CD4-positive, alpha-beta T cell treated with Interleukin-4 for 4 hours (primary cell): ENCODE data around the gene MYO16.

Experiments used
- DNase-seq: peaks from one replicate; pipeline ENCODE4 v3.0.0-alpha.2; 2020

MYO16 gene

GRCh38 chr13:108947551-108948030 is 318.2 kb downstream of the MYO16 start:
- no peak for DNase-seq

- DNase-seq, result no peak
These were observed 318.9 kb downstream of the MYO16 start for GRCh38 chr13:108948251-108948671.

GRCh38 chr13:108950333-108951010 is 321.1 kb downstream of the MYO16 start:
- DNase-seq, result no peak

- DNase-seq, result no peak
These were observed 326.3 kb downstream of the MYO16 start for GRCh38 chr13:108955741-108956140.

GRCh38 chr13:108957369-108958012 is 328.1 kb downstream of the MYO16 start:
- no peak for DNase-seq

- DNase-seq, result no peak
These were observed 328.6 kb downstream of the MYO16 start for GRCh38 chr13:108958013-108958376.

GRCh38 chr13:108959234-108959633 is 329.8 kb downstream of the MYO16 start:
- no peak for DNase-seq

GRCh38 chr13:108960006-108960405 is 330.6 kb downstream of the MYO16 start:
- no peak for DNase-seq

GRCh38 chr13:108961542-108962125 is 332.2 kb downstream of the MYO16 start:
- peak; percentile 60 for DNase-seq

- no peak for DNase-seq
These were observed 333.2 kb downstream of the MYO16 start for GRCh38 chr13:108962654-108963053.

GRCh38 chr13:108963276-108963810 is 333.9 kb downstream of the MYO16 start:
- DNase-seq, result no peak

GRCh38 chr13:108963846-108964600 is 334.6 kb downstream of the MYO16 start:
- no peak for DNase-seq

- no peak for DNase-seq
These were observed 335.2 kb downstream of the MYO16 start for GRCh38 chr13:108964606-108965005.

- DNase-seq, result no peak
These were observed 338.0 kb downstream of the MYO16 start for GRCh38 chr13:108967371-108967770.

GRCh38 chr13:108968566-108968965 is 339.2 kb downstream of the MYO16 start:
- DNase-seq, result no peak

- DNase-seq, result no peak
These were observed 345.3 kb downstream of the MYO16 start for GRCh38 chr13:108974686-108975085.

GRCh38 chr13:108980237-108980636 is 350.8 kb downstream of the MYO16 start:
- no peak for DNase-seq

GRCh38 chr13:108981407-108981806 is 352.0 kb downstream of the MYO16 start:
- DNase-seq, result no peak

- no peak for DNase-seq
These were observed 353.9 kb downstream of the MYO16 start for GRCh38 chr13:108983273-108983672.

GRCh38 chr13:108984251-108984920 is 355.0 kb downstream of the MYO16 start:
- no peak for DNase-seq

- no peak for DNase-seq
These were observed 355.8 kb downstream of the MYO16 start for GRCh38 chr13:108985166-108985565.

GRCh38 chr13:108987517-108987916 is 358.1 kb downstream of the MYO16 start:
- no peak for DNase-seq

- no peak for DNase-seq
These were observed 358.5 kb downstream of the MYO16 start for GRCh38 chr13:108987944-108988343.
